HG03521 (cell line): ENCODE data around the gene GRK6.

ENCODE experiments used
- ATAC-seq: cut with Tn5 transposase; IDR thresholded peaks from one replicate; pipeline ENCODE4 v1.9.1; 2021; ENCODE audit warnings: mild to moderate bottlenecking, moderate library complexity; ENCODE audit not compliant: unreplicated experiment

Gene GRK6

DNA sequence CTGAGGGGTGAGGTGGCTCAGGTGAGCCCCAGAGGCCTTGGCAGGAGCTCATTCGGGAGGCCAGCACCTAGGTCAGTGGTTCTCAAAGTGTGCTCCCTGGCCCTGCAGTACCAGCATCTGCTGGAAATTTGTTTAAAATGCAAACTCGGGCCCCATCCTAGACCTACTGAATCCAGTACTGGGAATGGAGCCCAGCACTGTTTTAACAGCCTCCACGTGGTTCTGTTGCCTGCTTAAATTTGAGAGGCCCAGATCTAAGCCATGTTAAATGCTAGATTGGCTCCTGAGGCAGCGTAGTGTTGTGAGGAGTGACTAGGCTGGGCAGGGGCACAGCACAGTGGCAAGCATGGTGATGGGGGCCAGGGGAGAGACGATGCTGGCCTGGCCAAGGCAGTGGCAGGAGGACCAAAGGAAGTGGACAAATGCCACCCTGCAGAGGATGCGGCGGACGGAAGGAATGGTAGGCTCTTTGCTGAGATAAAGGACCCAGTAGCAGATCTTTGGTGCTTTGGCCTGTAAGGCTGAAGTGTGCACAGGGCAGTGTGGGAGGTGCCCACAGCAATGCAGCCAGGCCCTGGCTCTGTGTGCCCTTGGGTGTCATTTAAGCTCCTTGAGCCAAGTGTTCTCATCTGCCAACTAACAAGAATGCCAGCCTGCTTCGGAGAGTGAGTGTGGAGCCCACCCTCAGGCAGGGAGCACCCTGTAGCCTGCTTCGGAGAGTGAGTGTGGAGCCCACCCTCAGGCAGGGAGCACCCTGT, 24.4 kb downstream of the GRK6 start:
- no peak for ATAC-seq

DNA sequence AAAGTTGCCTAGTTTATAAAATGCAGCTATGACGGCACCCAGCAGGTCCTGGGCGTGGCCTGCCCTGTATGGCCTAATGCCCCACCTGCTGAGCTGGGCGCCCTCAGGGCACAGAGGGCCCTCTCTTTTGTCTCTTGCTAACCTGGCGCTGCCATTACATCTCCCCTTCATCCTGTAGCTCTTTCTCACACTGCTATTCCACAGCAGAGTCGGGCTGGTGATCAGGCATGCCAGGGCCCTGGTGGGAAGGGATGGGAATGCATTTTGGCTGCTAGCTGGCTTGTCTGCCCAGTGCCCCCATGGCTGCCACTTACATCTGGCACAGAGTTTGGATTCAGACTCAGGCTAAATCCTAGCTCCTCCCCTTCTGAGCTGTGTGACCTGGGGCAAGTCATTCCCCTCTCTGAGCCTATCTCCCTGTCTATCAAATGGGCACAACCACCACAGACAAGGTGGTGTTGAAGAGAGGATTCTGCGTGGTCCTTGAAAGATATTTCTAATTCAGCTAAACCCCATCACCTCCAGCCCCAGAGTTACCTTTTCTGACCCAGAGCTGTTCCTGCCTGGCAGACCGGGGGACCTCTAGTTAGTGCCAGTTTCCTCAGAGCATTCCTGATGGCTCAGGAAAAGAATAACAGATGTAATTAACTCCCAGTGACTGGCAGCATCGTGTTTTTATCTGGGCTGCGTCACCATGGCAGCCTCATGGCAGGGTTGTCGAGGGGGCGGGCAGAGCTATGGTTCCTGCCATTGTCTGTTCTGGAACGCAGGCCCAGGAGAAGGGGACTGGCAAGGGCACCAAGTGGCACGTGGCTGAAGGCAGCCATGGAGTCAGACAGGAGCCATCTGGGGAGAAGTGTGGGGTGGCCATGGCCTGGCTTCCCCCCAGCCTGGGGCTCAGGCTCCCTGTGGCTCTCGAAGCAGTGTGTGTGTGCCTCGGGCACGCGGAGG, 26.5 kb downstream of the GRK6 start:
- no peak for ATAC-seq

DNA sequence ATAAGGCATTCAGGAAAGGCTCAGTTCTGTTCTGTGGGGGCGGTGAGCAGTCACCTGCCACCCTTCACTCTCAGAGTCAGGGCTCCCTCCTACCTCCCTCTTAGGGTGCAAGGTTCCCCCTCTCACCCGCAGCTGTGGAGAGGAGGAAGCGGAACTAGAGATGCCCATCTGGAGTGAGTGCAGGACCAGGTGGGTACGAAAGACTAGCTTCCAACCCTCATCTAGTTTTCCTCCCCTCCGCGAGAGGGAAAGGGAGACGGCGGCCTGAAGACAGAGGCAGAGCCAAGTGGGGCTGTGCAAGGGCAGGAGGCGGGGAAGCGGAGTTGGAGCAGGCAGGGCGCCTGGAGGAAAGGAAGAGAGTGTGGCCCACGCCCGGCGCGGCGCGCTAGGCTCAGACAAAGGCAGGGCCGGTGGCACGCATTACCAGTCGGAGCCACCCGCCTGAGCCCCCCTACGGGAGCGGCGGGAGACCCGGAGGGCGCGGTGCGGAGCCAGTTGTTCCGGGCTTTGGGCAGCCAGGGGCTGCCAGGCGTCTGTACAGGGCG, 27.4 kb downstream of the GRK6 start:
- no peak for ATAC-seq

DNA sequence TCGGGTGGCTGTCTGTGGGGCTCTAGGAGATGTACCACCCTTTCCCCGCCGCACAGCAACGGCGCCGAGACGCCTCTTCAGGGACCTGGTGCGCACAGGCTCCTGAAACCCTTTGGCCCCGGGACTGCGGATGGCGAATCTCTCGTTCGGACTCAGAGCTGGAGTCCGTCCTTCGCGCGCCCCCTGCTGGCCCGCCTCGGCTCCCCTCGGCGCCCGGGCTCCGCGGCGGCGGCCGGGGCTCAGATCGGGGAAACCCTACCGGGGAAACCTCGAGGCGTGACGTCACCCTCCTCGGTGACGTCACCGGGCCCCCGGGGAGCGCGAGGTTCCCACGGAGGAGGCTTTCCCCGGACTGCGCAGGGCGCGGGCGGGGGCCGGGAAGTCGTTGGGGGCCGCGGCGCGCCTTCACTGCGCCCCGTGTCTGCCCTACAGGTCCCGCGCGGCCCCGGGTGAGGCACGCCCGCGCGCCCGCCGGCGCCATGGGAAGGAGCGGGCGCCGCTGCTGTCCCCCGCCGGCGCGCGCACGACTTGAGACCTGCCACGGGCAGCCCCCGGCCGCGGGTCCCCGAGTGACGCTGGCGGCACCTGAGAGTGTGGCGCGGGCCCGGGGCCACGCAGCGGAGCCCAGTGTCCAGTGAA, 28.0 kb downstream of the GRK6 start:
- peak; percentile 53 for ATAC-seq

DNA sequence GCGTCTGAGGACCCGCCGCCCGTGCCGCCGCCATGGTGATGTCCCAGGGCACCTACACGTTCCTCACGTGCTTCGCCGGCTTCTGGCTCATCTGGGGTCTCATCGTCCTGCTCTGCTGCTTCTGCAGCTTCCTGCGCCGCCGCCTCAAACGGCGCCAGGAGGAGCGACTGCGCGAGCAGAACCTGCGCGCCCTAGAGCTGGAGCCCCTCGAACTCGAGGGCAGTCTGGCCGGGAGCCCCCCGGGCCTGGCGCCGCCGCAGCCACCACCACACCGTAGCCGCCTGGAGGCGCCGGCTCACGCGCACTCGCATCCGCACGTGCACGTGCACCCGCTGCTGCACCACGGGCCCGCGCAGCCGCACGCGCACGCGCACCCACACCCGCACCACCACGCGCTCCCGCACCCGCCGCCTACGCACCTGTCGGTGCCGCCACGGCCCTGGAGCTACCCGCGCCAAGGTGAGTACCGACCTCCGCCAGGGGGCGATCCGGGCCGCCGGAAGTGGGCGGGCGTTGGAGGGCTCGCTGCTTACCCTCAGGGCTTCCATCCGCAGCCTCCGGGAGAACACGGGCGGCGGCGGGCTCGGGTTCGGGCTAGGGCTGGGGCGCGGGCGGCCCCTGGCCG, 28.7 kb downstream of the GRK6 start:
- ATAC-seq = peak; percentile 42

DNA sequence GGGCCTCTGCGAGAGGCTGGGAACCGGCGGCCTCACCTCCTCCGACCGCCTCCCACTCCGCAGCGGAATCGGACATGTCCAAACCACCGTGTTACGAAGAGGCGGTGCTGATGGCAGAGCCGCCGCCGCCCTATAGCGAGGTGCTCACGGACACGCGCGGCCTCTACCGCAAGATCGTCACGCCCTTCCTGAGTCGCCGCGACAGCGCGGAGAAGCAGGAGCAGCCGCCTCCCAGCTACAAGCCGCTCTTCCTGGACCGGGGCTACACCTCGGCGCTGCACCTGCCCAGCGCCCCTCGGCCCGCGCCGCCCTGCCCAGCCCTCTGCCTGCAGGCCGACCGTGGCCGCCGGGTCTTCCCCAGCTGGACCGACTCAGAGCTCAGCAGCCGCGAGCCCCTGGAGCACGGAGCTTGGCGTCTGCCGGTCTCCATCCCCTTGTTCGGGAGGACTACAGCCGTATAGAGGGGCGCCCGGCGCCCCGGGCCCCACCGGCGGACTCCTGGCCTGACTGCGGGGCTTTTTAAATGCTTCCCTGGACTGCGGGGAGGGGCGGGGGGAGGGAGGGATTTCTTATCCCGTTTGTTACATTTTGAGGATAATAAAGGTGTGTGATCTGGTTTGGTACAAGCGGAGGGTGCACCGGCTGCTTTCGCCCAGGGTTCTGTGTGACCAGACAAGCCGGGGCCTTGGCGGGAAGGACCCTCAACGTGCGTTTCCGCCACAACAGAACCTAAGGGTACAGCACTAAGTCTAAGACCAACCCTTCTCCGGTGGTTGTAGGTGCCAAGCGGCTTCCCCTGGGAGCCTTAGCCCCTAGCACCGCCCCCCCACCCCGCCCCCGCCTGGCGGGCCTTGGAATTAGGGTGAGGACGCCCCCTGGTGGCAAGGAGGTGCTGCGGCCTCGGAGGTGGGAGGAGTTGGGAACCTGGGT, 29.4 kb downstream of the GRK6 start:
- ATAC-seq = peak; percentile 0

DNA sequence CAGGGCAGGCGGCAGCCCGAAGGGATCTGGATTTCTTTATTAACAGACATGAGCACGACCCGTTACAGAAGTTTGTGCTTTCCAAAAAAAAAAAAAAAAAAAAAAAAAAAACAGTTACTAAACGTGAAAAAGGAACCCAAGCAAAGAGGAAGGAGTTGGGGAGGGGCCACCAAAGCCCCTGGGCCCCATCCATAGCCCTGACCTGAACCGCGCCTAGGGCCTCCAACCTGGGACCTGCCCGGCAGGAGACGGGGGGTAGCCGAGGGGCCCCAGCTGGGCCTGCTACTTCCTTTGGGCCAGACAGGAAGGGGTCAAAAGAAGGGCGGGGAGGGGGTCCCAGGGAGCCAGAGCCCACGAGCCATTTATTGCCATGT, 30.1 kb downstream of the GRK6 start:
- no peak for ATAC-seq

DNA sequence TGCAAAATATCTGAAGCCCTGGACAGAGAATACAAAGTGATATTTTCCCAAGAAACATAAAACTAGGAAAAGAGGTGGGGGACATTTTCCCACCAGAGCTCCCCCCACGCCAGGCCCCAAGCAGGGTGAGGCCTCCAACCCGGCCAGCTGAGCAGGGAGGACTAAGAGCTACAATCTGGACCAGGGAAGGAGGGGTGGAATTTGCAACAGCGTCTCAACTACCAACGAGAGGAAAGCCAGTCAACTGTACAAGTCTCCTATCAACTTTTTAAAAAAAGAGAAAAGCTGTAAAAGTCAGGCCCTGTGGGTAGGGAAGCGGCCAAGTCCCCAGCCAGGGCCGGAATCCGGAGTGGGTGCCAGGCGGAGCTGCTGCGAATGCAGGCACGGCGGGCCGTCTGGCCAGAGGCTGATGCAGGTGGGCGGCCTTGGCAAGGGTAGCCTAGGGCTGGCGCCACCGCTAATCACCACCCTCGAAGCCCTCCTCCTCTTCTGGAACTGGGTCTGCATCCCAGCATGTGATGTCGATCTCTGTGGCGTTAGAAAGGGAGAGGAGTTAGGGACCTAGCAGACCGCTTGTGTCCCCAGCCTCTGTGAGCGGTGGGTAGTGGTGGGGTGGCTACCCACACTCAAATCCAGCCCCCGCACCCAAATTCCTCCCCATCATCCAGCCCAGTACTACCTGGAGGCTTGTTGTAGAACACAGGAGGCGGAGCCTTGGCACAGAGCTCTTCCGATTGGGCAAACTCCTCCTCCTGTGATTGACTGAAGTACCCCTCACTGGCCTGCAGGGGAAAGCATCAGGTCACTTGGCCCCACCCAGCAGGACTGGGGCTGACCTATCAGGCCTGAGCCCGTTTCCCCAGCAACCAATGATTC, 30.7 kb downstream of the GRK6 start:
- ATAC-seq = peak; percentile 41

DNA sequence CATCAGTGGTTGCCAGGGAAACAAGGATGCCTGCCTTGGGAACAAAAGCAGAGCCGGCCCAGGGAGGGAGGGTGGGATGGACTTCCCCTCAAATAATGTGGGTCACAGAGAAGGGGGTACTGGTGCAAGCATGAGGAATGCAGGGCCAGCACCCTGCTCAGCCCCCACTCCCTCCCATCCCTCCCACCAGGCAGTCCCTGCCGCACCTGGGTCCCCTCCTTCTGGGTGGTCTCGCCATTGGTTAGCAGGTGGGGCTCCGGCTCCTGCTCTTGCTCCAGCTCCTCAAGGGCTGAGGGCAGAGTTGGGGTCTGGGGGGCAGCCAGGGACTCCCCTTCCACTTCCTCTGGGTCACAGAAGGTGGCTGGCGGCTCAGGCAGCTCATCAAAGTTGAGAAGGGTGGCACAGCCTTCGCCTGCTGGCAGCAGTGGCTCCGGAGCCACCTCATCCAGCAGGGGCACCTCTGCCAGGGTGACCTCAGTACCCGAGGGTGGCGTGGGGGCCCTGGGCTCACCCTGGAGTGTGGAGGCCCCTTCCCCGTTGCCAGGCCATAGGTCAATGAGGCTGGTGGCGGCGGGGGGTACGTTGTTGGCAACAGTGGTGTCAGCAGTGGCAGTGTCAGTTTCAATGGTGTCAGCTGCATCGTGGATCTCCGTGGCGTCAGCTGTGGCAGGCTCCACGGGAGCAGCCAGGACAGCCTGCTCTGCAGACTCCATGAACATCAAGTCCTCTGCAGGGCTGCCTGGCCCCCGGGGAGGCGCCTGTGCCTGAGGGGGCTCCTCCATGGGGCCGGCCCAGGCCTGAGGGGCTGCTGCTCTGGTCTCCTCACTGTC, 31.6 kb downstream of the GRK6 start:
- ATAC-seq = no peak

DNA sequence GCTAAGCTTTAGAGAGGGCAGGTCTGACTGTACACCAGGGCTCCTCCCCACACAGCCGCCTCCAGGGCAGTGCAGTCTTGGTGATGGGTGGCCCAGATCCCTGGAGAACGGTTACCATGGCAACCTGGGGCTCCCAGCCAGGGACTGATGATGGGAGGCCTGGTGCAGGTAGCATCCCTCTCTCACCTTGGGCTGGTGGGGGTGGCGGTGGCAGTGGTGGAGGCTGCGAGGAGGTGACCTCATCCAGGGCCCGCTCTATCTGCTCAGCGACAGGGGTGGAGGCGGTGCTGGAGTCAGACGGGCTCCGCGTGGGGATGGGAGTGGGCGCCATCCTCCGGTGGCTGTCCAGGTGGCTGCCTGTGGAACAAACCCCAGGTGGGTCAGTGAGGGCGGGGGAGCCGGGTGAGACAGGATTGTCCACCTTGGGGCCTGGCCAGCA, 32.5 kb downstream of the GRK6 start:
- ATAC-seq = no peak

DNA sequence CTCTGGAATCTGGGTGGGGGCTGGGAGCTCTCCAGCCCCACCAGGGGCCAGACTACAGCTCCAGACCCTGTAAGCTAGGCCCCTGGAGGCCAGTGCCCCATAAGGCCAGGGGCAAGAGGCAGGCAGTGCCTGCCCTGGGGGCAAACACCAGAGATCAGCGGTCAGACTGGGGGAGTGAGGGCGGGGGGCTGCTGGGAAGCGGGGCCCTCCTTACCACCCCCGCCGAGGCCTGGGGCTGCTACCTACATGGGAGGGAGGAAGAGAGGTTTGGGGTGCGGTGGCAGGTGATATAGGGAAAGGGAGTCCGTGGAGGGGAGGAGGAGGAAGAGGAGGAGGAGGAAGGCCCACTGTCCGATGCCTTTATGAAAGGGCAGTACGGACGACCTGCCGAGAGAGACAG, 32.9 kb downstream of the GRK6 start:
- ATAC-seq = no peak

DNA sequence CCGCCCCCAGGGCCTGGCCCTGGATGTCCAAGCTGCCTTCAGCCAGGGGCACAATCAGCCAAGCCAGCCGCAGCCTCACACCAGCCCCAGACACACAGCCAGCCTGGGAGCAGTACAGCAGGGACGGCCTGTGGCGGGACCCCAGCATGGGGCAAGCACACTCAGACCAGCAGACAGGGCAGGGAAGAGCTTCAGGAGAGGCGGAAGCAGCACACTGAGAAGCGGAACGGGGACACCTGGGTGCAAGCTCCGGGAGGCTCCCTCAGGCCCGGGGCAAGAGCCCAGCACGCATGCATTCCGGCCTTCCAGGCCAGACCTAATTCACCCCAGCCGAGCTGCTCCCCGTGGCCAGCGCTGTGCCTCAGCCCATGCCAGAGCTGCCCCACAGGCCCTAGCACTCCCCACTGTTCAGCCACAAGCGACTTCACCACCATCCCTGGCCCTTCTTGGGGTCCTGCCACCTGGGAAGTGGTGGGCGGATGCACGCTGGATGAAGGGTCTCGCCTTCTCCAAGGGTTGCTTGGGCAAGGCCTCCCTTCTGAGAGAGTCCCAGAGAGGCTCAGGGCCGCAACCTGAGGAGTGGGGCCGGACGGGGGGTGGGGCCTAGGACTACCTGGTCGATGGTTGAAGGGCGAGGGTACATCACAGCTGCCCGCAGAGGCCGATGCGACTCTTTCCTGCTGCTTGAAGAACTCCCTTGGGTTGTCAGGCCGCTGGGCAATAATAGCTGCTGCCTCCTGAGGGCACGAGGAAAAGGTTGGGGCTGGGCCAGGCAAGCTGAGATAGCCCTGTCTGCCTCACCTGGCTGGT, 33.5 kb downstream of the GRK6 start:
- no peak for ATAC-seq

DNA sequence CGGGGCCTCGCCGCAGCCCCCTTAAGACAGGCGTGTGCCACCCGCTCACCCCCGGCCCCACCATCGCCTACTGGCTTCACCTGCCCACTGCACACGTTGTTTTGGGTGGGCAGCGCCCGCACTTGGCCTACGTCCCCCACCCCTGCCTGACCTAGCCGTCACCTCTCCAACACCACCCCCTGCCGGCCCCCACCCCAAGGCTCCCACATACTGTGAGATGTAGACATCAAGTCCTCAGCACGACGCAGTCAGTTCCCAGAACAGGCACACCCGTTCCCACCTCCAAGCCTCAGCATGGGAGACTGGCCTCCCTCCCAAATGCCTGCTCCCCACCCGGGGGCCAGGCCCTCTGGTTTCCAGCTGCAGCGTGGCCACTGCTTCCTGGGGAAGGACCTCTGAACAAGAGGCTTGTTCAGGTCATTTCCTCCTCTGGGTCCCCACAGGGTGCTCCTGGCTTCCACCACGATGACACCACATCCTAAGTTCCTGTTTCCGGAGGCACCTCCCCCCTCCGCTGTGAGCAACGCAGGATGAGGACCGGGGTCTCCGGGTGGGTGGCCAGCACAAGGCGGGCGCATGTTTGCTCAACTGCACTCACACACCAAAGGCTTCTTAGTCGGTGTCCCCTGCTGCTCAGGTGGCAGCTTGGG, 35.7 kb downstream of the GRK6 start:
- ATAC-seq = no peak

DNA sequence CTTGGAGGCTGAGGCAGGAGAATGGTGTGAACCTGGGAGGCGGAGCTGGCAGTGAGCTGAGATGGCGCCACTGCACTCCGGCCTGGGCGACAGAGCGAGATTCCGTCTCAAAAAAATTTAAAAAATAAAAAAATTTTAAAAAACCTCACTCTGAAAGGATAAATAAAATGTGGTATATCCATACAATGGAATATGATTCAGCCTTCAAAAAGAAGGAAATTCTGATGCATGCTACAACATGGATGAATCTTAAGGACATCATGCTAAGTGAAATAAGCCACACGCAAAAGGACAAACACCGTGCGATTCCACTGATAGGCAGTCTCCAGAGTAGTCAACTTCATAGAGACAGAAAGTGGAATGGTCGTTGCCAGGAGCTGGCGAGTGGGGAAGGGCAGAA, 38.6 kb downstream of the GRK6 start:
- ATAC-seq = no peak

DNA sequence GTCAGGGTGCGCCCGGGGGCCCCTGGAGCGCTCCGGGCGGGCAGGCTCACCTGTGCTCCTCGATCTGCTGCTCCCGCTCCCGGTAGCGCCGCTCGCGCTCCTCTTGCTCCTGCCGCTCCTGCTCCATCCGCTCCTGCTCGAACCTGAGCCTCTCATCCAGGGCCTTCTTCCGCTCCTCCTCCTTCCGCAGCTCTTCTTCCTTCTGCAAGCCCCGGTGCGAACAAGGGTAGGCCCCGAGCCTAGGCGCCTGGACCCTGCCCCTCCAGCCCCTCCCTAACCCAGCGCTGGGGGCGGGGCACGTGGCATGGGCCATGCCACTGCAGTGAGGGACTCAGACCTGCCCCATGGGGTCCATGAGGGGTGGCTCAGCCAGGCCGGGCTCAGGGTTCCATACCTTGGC, 40.4 kb downstream of the GRK6 start:
- ATAC-seq = no peak

DNA sequence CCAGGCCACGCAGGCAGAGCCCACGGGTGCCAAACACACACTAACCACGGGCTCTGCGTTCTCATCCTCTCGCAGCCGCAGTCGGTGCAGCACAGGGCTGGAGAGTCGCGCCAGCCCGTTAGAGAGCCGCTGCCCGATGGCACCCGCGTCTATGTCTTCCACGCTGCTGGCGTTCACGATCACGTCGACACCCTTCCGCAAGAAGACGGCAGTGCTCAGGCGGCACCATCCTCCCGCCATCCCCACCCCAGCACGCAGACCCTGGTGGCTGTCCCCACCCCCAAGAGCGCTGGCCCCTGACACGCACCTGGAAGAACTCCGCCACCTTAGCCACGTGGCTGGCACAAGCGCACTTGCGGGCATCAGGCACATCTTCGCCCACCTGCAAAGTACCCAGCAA, 41.0 kb downstream of the GRK6 start:
- no peak for ATAC-seq

DNA sequence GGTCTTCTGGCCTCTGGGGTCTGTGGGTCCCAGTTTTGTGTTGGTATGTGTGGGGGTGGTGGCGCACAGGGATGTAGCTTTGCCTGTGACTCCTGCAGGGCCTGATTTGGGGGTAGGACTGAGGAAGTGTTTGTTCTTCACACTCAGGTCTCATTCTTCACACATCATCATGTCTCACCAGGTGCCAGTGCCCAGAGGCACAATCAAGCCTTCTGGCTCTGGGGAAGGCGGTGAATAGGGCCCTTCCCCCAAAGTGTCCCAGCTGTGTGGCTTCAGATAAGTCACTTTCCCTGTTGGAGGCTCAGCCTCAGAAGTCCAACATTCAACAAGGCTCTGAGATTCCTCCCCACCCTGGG, 41.8 kb downstream of the GRK6 start:
- no peak for ATAC-seq
